Ramos (cell line): ENCODE data around the gene MAP4K4.
"Not testable (repeated sequence)": the region's sequence is repeated elsewhere in the genome, so short reads cannot be mapped to it uniquely, and the experiment has no call there.

Experiments used
- in situ Hi-C: fragments of 300-500 bp; cut with MboI; formaldehyde crosslinking; loops from one replicate; pipeline ENCODE4 v1.14.3; 2022; ENCODE audit warnings: low sequenced_read_pairs; ENCODE audit not compliant: unreplicated experiment

Gene MAP4K4

GRCh38 chr2:101935764-101936163 lies 238.3 kb downstream of the MAP4K4 start:
- in situ Hi-C loops: not testable (repeated sequence)

GRCh38 chr2:101942851-101943250 lies 245.3 kb downstream of the MAP4K4 start:
- in situ Hi-C loops: no loop called here
